BJ (cell line): ENCODE results near the gene EHD1. TPM values are rescaled to one million over a fixed set of nuclear protein-coding genes. Genes with fewer than 3 reads are reported as not detected.
"Not testable (repeated sequence)": the region's sequence is repeated elsewhere in the genome, so short reads cannot be mapped to it uniquely, and the experiment has no call there.

Experiments
- CTCF ChIA-PET: fragments of 350-600 bp; formaldehyde crosslinking; extraction: SDS; loops from one replicate; lab custom pipeline; 2021; ENCODE audit warnings: antibody characterized with exemption, inconsistent platforms; lab: Yijun Ruan, JAX
- POLR2A ChIA-PET: fragments of 300-600 bp; sonication (Branson Sonifier 250); formaldehyde crosslinking; extraction: SDS; loops from one replicate; lab custom pipeline; 2021; ENCODE audit warnings: antibody characterized with exemption; lab: Charles Lee
- DNase-seq: peaks from one replicate; pipeline ENCODE4 v3.0.0-alpha.2; 2011; ENCODE audit warnings: low read depth
- H3K27me3 ChIP-seq: 2 replicates; pipeline ENCODE4 v1.6.0; 2011; ENCODE audit warnings: low read length; ENCODE audit not compliant: control insufficient read depth, insufficient read depth
- H3K36me3 ChIP-seq: 2 replicates; pipeline ENCODE4 v1.5.1; 2011; ENCODE audit warnings: low read length; ENCODE audit not compliant: control insufficient read depth, insufficient read depth
- H3K4me3 ChIP-seq: 2 replicates; pipeline ENCODE4 v1.5.1; 2011; ENCODE audit warnings: low read depth, mild to moderate bottlenecking, control low read depth, low read length
- CTCF ChIP-seq: IDR thresholded peaks from 2 replicates; pipeline ENCODE4 v1.5.1; 2011; ENCODE audit warnings: low read depth, mild to moderate bottlenecking, control low read depth, inconsistent platforms, low read length, moderate library complexity; ENCODE audit not compliant: insufficient read depth
- polyA plus RNA-seq: library from polyadenylated mRNA; depleted of rRNA; stranded (reverse); fragments of >200 nt; gene quantifications from 2 replicates; pipeline ENCODE4 v1.2.3, GENCODE V29; 2011

The EHD1 gene
- polyA plus RNA-seq, 1 experiment, result 191 TPM

GRCh38 chr11:64848214-64848825, 30.1 kb downstream of the EHD1 start:
- ChIA-PET POLR2A (interaction anchor here (0.6 kb wide), 1 partner anchor 30 kb away, joined by 3 read pairs; no protein-coding TSS in a partner anchor), CTCF (interaction anchor here (0.7 to 29.2 kb wide), 18 partner anchors 8 to 270 kb away, joined by 3 to 797 read pairs (median 6); partner anchors contain the start of genes ARL2, BATF2, EHD1 and MEN1)
- DNase-seq, result no peak
- Histone ChIP-seq H3K27me3 (no peaks in the 10 kb centered on the region), H3K36me3 (peaks cover 6% of the 10 kb centered on the region), H3K4me3 (no peak overlapping the region)
- TF ChIP-seq CTCF, result no peak

- H3K4me3 ChIP-seq, result no peak overlapping the region
- H3K27me3 ChIP-seq, result no peaks in the 10 kb centered on the region
- peak; percentile 96 for TF ChIP-seq CTCF
- H3K36me3 ChIP-seq, result no peaks in the 10 kb centered on the region
- ChIA-PET POLR2A (no interaction called here), CTCF (interaction anchor here (0.6 to 29.2 kb wide), 25 partner anchors 9 to 271 kb away, joined by 3 to 797 read pairs (median 4); partner anchors contain the start of genes ARL2, BATF2, EHD1 and MEN1)
- DNase-seq, result no peak
Observed at GRCh38 chr11:64846998-64847666, 31.3 kb downstream of the EHD1 start.

- POLR2A ChIA-PET, H3K27me3 ChIP-seq, DNase-seq, H3K36me3 ChIP-seq, H3K4me3 ChIP-seq: not testable (repeated sequence)
- CTCF ChIA-PET, result interaction anchor here (1.9 to 29.2 kb wide), 5 partner anchors 9 to 272 kb away, joined by 6 to 797 read pairs (median 35); partner anchors contain the start of genes ARL2, EHD1 and ZNHIT2
Observed at GRCh38 chr11:64845776-64846129, 32.7 kb downstream of the EHD1 start.

- ChIA-PET CTCF (interaction anchor here (1.1 to 29.2 kb wide), 7 partner anchors 9 to 272 kb away, joined by 3 to 797 read pairs (median 15); partner anchors contain the start of genes ARL2, BATF2, EHD1 and ZNHIT2), POLR2A (no interaction called here)
- H3K27me3 ChIP-seq, result no peaks in the 10 kb centered on the region
- no peak for DNase-seq
- no peaks in the 10 kb centered on the region for H3K36me3 ChIP-seq
- no peak for TF ChIP-seq CTCF
- no peak overlapping the region for H3K4me3 ChIP-seq
Observed at GRCh38 chr11:64845129-64845775, 33.2 kb downstream of the EHD1 start.

GRCh38 chr11:64844330-64845128, 33.9 kb downstream of the EHD1 start, which contains the start of gene CDC42BPG:
CDC42BPG (minus strand) TSS chr11:64844653; CDS start chr11:64844569, 84 bp downstream.
- Histone ChIP-seq H3K27me3 (no peaks in the 10 kb centered on the region), H3K4me3 (peak within 1 kb of the TSS; percentile 31), H3K36me3 (no peaks in the 10 kb centered on the region)
- TF ChIP-seq CTCF, result peak; percentile 64
- DNase-seq, result no peak
- ChIA-PET POLR2A (no interaction called here), CTCF (interaction anchor here (0.8 to 29.2 kb wide), 14 partner anchors 8 to 598 kb away, joined by 3 to 797 read pairs (median 6); partner anchors contain the start of genes ARL2, BATF2, EHD1 and PPP1R14B)
